HUES64 (cell line): ENCODE results near the gene AMACR.

Experiments
- H3K27ac ChIP-seq: 2 replicates; pipeline ENCODE4 v1.7.0; 2013; ENCODE audit warnings: low read depth, low read length, inconsistent platforms
- H3K27me3 ChIP-seq: 2 replicates; pipeline ENCODE4 v1.6.1; 2013; ENCODE audit warnings: mild to moderate bottlenecking, low read length; ENCODE audit not compliant: insufficient read depth
- H3K36me3 ChIP-seq: 2 replicates; pipeline ENCODE4 v1.6.1; 2013; ENCODE audit warnings: mild to moderate bottlenecking, low read length; ENCODE audit not compliant: insufficient read depth
- H3K4me1 ChIP-seq: 2 replicates; pipeline ENCODE4 v1.6.1; 2013; ENCODE audit warnings: mild to moderate bottlenecking, low read length, moderate library complexity; ENCODE audit not compliant: insufficient read depth
- H3K4me3 ChIP-seq: 2 replicates; pipeline ENCODE4 v1.5.1; 2013; ENCODE audit warnings: mild to moderate bottlenecking, low read length, moderate library complexity
- H3K9ac ChIP-seq: 2 replicates; pipeline ENCODE4 v1.6.1; 2013; ENCODE audit warnings: mild to moderate bottlenecking, low read depth, low read length
- H3K9me3 ChIP-seq: 2 replicates; pipeline ENCODE4 v1.6.1; 2013; ENCODE audit warnings: low read depth, low read length; ENCODE audit not compliant: insufficient read depth
- WGBS: fragments of 150-250, 120-280 bp; methylation state at CpG from one replicate; pipeline ENCODE4 v1.1.7; 2013; ENCODE audit warnings: missing lambda C conversion rate; 5-methylcytosine and 5-hydroxymethylcytosine counted together

Gene AMACR

GRCh38 chr5:34005211-34005610 is 2.6 kb downstream of the AMACR start:
- Histone ChIP-seq H3K4me3 (no peak overlapping the region), H3K9me3 (no peaks in the 10 kb centered on the region), H3K4me1 (peaks cover 19% of the 10 kb centered on the region), H3K27me3 (no peaks in the 10 kb centered on the region), H3K9ac (no peak overlapping the region), H3K36me3 (peaks cover 28% of the 10 kb centered on the region), H3K27ac (no peak overlapping the region)
- WGBS: 100% methylated on average over 1 of the region's 4 CpGs

GRCh38 chr5:34003941-34004340 is 3.9 kb downstream of the AMACR start:
- no peaks in the 10 kb centered on the region for H3K9me3 ChIP-seq
- no peak overlapping the region for H3K27ac ChIP-seq

GRCh38 chr5:34002629-34003328 is 5.1 kb downstream of the AMACR start:
- no peaks in the 10 kb centered on the region for H3K27me3 ChIP-seq
- no peak overlapping the region for H3K4me3 ChIP-seq
- H3K9me3 ChIP-seq: no peaks in the 10 kb centered on the region
- 93% methylated on average over 10 of the region's 10 CpGs for WGBS
- no peak overlapping the region for H3K9ac ChIP-seq
- H3K4me1 ChIP-seq: peaks cover 12% of the 10 kb centered on the region; the same call in 1 of the 2 replicates
- H3K27ac ChIP-seq: no peak overlapping the region
- H3K36me3 ChIP-seq: peaks cover 32% of the 10 kb centered on the region

More at GRCh38 chr5:34003941-34004340, 3.9 kb downstream of the AMACR start:
- Histone ChIP-seq H3K36me3 (peaks cover 28% of the 10 kb centered on the region), H3K27me3 (no peaks in the 10 kb centered on the region), H3K9ac (no peak overlapping the region), H3K4me1 (peaks cover 18% of the 10 kb centered on the region), H3K4me3 (no peak overlapping the region)
- 97% methylated on average over 4 of the region's 4 CpGs for WGBS

GRCh38 chr5:34001241-34001841 is 6.5 kb downstream of the AMACR start:
- Histone ChIP-seq H3K27me3 (no peaks in the 10 kb centered on the region), H3K27ac (no peak overlapping the region), H3K4me3 (no peak overlapping the region)

GRCh38 chr5:33999978-34000377 is 7.9 kb downstream of the AMACR start:
- H3K27ac ChIP-seq: no peak overlapping the region
- H3K4me1 ChIP-seq: peaks cover 7% of the 10 kb centered on the region; the same call in 1 of the 2 replicates
- H3K9ac ChIP-seq: no peak overlapping the region
- H3K9me3 ChIP-seq: no peaks in the 10 kb centered on the region
- H3K36me3 ChIP-seq: peaks cover 30% of the 10 kb centered on the region
- no peaks in the 10 kb centered on the region for H3K27me3 ChIP-seq
- H3K4me3 ChIP-seq: no peak overlapping the region
- 93% methylated on average over 4 of the region's 4 CpGs for WGBS

More at GRCh38 chr5:34001241-34001841, 6.5 kb downstream of the AMACR start:
- H3K4me1 ChIP-seq: peaks cover 7% of the 10 kb centered on the region; the same call in 1 of the 2 replicates
- no peaks in the 10 kb centered on the region for H3K9me3 ChIP-seq
- H3K36me3 ChIP-seq: peaks cover 35% of the 10 kb centered on the region
- H3K9ac ChIP-seq: no peak overlapping the region
- WGBS: 89% methylated on average over 10 of the region's 10 CpGs

- Histone ChIP-seq H3K9ac (no peak overlapping the region), H3K36me3 (peaks cover 13% of the 10 kb centered on the region), H3K4me3 (no peak overlapping the region), H3K4me1 (peaks cover 7% of the 10 kb centered on the region; the same call in 1 of the 2 replicates), H3K27me3 (no peaks in the 10 kb centered on the region), H3K27ac (no peak overlapping the region), H3K9me3 (no peaks in the 10 kb centered on the region)
- 81% methylated on average over 5 of the region's 6 CpGs for WGBS
These were observed 10.4 kb downstream of the AMACR start for GRCh38 chr5:33997331-33997983.

- Histone ChIP-seq H3K9ac (no peak overlapping the region), H3K9me3 (no peaks in the 10 kb centered on the region), H3K4me3 (no peak overlapping the region), H3K36me3 (peaks cover 13% of the 10 kb centered on the region), H3K27me3 (no peaks in the 10 kb centered on the region), H3K27ac (no peak overlapping the region), H3K4me1 (peaks cover 5% of the 10 kb centered on the region; the same call in 1 of the 2 replicates)
- WGBS: 80% methylated on average over 2 of the region's 2 CpGs
These were observed 12.0 kb downstream of the AMACR start for GRCh38 chr5:33995865-33996264.

GRCh38 chr5:33994845-33995244 is 13.0 kb downstream of the AMACR start:
- Histone ChIP-seq H3K9me3 (no peaks in the 10 kb centered on the region), H3K27ac (no peak overlapping the region), H3K9ac (no peak overlapping the region), H3K4me3 (no peak overlapping the region), H3K27me3 (no peaks in the 10 kb centered on the region), H3K4me1 (no peaks in the 10 kb centered on the region; the same call in 1 of the 2 replicates), H3K36me3 (peaks cover 13% of the 10 kb centered on the region)
- 100% methylated on average over 1 of the region's 1 CpG for WGBS

GRCh38 chr5:33992864-33993263 is 15.0 kb downstream of the AMACR start:
- H3K36me3 ChIP-seq: peaks cover 23% of the 10 kb centered on the region
- H3K27ac ChIP-seq: no peak overlapping the region

GRCh38 chr5:33985447-33985846 is 22.4 kb downstream of the AMACR start:
- no peaks in the 10 kb centered on the region for H3K27me3 ChIP-seq
- H3K4me1 ChIP-seq: no peaks in the 10 kb centered on the region
- H3K4me3 ChIP-seq: no peak overlapping the region
- H3K36me3 ChIP-seq: peaks cover 21% of the 10 kb centered on the region
- 95% methylated on average over 6 of the region's 6 CpGs for WGBS
- no peak overlapping the region for H3K27ac ChIP-seq
- no peaks in the 10 kb centered on the region for H3K9me3 ChIP-seq
- H3K9ac ChIP-seq: no peak overlapping the region

More at GRCh38 chr5:33992864-33993263, 15.0 kb downstream of the AMACR start:
- no peak overlapping the region for H3K4me3 ChIP-seq
- H3K9me3 ChIP-seq: no peaks in the 10 kb centered on the region
- no peaks in the 10 kb centered on the region for H3K27me3 ChIP-seq
- WGBS: 98% methylated on average over 2 of the region's 2 CpGs
- no peak overlapping the region for H3K9ac ChIP-seq
- no peaks in the 10 kb centered on the region for H3K4me1 ChIP-seq

- 86% methylated on average over 7 of the region's 7 CpGs for WGBS
- no peaks in the 10 kb centered on the region for H3K27me3 ChIP-seq
- peaks cover 21% of the 10 kb centered on the region for H3K36me3 ChIP-seq
- no peak within 1 kb of the TSS for H3K9ac ChIP-seq
- no peaks in the 10 kb centered on the region for H3K9me3 ChIP-seq
- H3K27ac ChIP-seq: no peak within 1 kb of the TSS
- H3K4me1 ChIP-seq: peaks cover 2% of the 10 kb centered on the region; the same call in 1 of the 2 replicates
- H3K4me3 ChIP-seq: no peak within 1 kb of the TSS
These were observed 23.2 kb downstream of the AMACR start, which contains the start of gene SLC45A2 for GRCh38 chr5:33984671-33985124. TSS of gene SLC45A2 (minus strand) at chr5:33984693. CDS start at chr5:33984583, 110 bp downstream.
